ENCODE data around the gene ATF1.

- TF ChIP-seq, protein P1, sequence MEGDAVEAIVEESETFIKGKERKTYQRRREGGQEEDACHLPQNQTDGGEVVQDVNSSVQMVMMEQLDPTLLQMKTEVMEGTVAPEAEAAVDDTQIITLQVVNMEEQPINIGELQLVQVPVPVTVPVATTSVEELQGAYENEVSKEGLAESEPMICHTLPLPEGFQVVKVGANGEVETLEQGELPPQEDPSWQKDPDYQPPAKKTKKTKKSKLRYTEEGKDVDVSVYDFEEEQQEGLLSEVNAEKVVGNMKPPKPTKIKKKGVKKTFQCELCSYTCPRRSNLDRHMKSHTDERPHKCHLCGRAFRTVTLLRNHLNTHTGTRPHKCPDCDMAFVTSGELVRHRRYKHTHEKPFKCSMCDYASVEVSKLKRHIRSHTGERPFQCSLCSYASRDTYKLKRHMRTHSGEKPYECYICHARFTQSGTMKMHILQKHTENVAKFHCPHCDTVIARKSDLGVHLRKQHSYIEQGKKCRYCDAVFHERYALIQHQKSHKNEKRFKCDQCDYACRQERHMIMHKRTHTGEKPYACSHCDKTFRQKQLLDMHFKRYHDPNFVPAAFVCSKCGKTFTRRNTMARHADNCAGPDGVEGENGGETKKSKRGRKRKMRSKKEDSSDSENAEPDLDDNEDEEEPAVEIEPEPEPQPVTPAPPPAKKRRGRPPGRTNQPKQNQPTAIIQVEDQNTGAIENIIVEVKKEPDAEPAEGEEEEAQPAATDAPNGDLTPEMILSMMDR (IDR thresholded peaks at IDR 0.05; ENCODE audit: low read length), result no peak
- no peak for TF ChIP-seq EZH2 (IDR thresholded peaks at IDR 0.05; ENCODE audit: borderline replicate concordance, low read length)
Measured at GRCh38 chr12:50828121-50828520, 64.2 kb downstream of the ATF1 start.

Measured in OCI-LY1 (cell line).